T-helper 2 cell treated with Interferon-gamma antibody and Interleukin-4, amounts not matched to agents 5 μg/mL and 100 μg/mL, for 36 hours (primary cell): ENCODE data around the gene FNDC3B.

ENCODE experiments used
- DNase-seq: peaks from one replicate; pipeline ENCODE4 v3.0.0; 2021; ENCODE audit warnings: low spot score
- H3K27ac Mint-ChIP-seq: one replicate; pipeline ENCODE4 v1.8.0; 2021; ENCODE audit warnings: mild to moderate bottlenecking, mixed read lengths
- H3K27me3 Mint-ChIP-seq: one replicate; pipeline ENCODE4 v1.8.0; 2021; ENCODE audit warnings: low read depth, mixed read lengths
- H3K36me3 Mint-ChIP-seq: one replicate; pipeline ENCODE4 v1.8.0; 2021; ENCODE audit warnings: low read depth, mixed read lengths
- H3K4me1 Mint-ChIP-seq: one replicate; pipeline ENCODE4 v1.8.0; 2021; ENCODE audit warnings: low read depth, mixed read lengths
- H3K4me3 Mint-ChIP-seq: one replicate; pipeline ENCODE4 v1.8.0; 2022; ENCODE audit warnings: mild to moderate bottlenecking, moderate library complexity, mixed read lengths
- H3K9me3 Mint-ChIP-seq: one replicate; pipeline ENCODE4 v1.8.0; 2021; ENCODE audit warnings: mixed read lengths

The FNDC3B gene

DNA sequence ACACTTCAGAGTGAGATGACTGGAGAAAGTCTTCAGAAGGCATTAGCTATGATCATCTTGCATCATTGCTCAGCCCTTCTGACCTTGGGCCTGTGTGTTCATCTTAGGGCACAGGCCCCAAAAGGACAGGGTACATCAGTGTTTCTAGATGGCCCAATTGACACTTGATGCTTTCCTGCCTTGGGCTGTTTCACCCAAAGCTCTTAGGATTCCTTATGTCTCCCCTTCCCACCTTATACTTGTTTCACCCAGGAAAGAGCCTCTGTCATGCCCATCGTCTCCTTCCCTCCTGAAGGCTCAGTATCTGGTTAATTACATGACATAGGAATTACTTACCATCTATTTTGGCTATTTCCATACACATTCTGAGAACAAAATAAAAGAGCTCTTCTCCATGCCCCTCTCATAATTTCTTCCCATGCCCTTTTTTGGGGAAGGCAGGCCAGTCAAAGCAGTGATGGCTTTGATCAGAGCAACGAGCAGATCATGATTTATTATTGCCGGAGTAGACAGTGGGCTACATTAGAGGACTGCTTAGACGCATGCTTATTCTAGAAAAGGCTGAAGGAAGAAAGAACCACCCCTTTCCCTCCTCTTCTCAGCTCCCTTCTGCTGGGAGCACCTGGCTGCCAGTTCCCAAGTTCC lies 335.9 kb downstream of the FNDC3B start:
- no peak overlapping the region for H3K27ac Mint-ChIP-seq
- no peak overlapping the region for H3K4me3 Mint-ChIP-seq
- no peaks in the 10 kb centered on the region for H3K27me3 Mint-ChIP-seq
- H3K4me1 Mint-ChIP-seq = no peaks in the 10 kb centered on the region
- no peaks in the 10 kb centered on the region for H3K9me3 Mint-ChIP-seq
- peaks cover 10% of the 10 kb centered on the region for H3K36me3 Mint-ChIP-seq
- no peak for DNase-seq

DNA sequence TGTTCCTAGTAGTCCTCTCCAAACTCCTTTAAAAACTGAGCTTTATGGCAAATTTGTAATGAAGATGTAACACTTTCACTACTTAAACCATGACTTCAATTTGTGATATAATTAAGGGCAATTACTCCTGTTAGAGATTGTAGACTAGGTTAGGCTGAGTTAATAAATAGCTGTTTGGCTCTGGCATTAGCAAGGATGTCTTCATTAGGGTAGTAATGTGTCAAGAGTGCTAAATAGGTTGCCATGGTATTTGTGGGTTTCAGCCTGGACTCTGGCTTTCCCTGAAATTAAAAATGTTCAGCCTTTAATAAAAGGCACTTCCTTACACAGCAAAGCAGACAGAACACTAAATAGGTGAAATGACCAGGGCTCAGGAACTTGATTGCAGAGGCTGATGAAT lies 337.0 kb downstream of the FNDC3B start:
- no peak for DNase-seq
- Mint-ChIP-seq H3K4me1 (no peaks in the 10 kb centered on the region), H3K36me3 (peaks cover 20% of the 10 kb centered on the region), H3K4me3 (no peak overlapping the region), H3K27ac (no peak overlapping the region), H3K9me3 (no peaks in the 10 kb centered on the region), H3K27me3 (no peaks in the 10 kb centered on the region)

DNA sequence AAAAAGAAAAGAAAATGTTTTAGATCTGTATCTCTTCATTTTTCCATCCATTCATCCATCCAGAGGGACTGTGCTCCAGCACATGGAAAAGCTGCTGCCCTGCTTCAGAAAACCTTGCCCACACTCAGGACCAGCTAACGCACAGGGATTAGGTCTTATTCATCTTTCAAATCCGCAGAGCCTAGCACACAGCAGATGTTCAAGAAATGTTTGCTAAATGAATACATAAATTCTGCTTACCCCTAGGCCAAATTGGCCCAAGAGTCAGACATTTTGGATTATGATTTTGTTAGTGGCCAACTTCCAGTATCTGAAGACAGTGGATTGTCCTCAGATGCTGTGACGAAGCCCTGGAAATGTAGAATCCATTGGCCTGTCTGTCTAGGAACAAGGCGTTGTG lies 337.5 kb downstream of the FNDC3B start:
- Mint-ChIP-seq H3K27me3 (no peaks in the 10 kb centered on the region), H3K27ac (no peak overlapping the region), H3K4me3 (no peak overlapping the region), H3K9me3 (no peaks in the 10 kb centered on the region), H3K36me3 (peaks cover 24% of the 10 kb centered on the region), H3K4me1 (no peaks in the 10 kb centered on the region)
- DNase-seq = no peak

DNA sequence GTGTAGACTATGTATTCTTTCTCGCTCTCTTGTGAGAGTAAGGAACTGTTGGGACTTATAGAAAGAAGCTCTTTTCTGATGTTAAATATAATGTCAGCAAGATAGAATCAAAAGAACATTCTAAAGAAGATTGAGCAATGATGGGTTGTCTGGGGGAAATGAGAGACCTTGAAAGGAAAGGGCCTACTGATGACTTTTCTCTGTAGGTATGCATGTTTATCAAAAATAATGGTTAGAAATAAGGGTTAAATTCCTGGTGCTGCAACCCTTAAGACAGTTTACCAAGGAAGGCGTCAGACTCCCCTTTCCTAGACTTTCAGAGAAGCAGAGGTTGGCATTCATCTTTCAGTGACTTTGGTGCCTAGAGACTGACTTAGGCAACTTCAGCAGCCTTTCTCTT lies 339.1 kb downstream of the FNDC3B start:
- Mint-ChIP-seq H3K27ac (no peak overlapping the region), H3K4me1 (no peaks in the 10 kb centered on the region), H3K27me3 (no peaks in the 10 kb centered on the region), H3K36me3 (peaks cover 27% of the 10 kb centered on the region), H3K4me3 (no peak overlapping the region), H3K9me3 (no peaks in the 10 kb centered on the region)
- no peak for DNase-seq

DNA sequence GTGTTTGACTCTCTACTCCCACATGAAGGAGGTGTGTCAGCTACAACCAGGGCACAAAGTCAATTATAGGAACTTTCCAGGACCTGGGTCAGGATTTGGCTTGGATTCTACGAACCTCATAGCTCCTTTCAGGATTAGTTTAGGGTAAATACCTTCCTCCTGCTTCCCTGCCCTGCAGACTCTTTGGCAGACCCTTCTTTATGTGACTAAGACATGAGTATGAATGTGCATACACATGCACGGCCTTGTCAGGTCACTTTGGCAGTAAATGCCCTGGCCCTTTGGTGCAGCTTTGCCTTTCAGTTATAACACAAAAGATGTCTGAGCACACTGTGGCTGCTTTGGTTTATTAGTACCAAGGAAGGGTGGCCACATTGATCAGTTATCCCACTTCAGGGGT lies 340.0 kb downstream of the FNDC3B start:
- Mint-ChIP-seq H3K27ac (no peak overlapping the region), H3K4me1 (no peaks in the 10 kb centered on the region), H3K4me3 (no peak overlapping the region), H3K9me3 (no peaks in the 10 kb centered on the region), H3K27me3 (no peaks in the 10 kb centered on the region), H3K36me3 (peaks cover 27% of the 10 kb centered on the region)
- no peak for DNase-seq

DNA sequence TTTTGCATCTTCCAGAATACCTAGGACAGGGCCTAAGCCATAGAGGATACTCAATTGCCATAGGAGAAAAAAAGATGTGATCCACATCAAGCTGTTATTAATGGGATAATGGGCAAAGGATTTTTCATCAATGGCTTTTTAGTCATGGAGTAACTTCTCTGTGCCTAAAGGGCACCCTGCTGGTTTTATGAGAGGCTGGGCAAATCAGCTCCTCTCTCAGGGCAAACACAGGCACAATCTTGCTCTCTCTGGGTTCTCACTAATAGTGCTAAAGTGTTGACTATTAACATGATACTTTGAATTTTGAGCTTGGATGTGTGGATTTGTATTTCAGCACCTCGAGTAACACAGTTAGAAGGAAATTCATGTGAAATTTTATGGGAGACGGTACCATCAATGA lies 341.3 kb downstream of the FNDC3B start:
- no peak for DNase-seq
- Mint-ChIP-seq H3K9me3 (no peaks in the 10 kb centered on the region), H3K4me1 (no peaks in the 10 kb centered on the region), H3K36me3 (peaks cover 27% of the 10 kb centered on the region), H3K27me3 (no peaks in the 10 kb centered on the region), H3K4me3 (no peak overlapping the region), H3K27ac (no peak overlapping the region)

DNA sequence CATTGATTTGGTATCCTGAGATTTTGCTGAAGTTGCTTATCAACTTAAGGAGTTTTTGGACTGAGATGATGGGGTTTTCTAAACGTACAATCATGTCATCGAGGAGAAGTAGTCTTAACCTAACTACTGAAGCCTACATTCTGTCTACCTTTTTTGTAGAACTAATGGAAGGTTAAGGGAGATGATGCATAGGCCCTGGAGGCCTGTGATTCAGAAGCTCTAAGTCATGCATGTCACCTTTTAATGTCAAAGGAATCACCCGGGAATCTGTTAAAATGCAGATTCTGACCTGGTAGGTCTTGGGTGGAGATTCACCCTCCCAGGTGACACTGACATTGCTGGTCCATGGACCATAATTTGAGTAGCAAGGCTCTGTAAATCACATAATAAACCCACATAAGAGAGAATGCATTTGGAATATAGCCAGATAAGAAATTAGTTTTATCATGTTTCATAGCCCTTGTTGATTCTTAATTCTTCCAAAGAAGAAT lies 344.0 kb downstream of the FNDC3B start:
- no peak for DNase-seq
- no peak overlapping the region for H3K27ac Mint-ChIP-seq
- H3K4me1 Mint-ChIP-seq = no peaks in the 10 kb centered on the region
- H3K9me3 Mint-ChIP-seq = no peaks in the 10 kb centered on the region
- H3K4me3 Mint-ChIP-seq = no peak overlapping the region
- peaks cover 27% of the 10 kb centered on the region for H3K36me3 Mint-ChIP-seq
- no peaks in the 10 kb centered on the region for H3K27me3 Mint-ChIP-seq

DNA sequence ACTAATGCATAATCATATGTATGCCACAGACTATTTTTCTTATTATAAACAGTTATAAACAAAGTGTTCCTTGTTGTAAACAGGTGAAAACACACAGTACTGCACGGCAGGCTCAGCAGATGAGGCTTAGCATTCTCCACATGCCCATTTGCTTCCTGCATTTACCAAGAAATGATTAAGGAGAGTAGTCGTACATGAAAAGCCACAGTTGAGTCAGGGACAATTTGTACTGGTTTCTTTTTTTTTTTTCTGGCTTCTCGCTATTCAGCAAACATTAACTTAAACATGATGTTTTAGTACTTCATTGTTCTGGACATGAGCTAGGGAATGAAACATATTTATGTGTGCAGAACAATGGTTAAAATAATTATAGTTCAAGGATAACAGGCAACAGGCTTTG lies 345.5 kb downstream of the FNDC3B start:
- Mint-ChIP-seq H3K27ac (no peak overlapping the region), H3K9me3 (no peaks in the 10 kb centered on the region), H3K36me3 (peaks cover 19% of the 10 kb centered on the region), H3K4me1 (no peaks in the 10 kb centered on the region), H3K27me3 (no peaks in the 10 kb centered on the region), H3K4me3 (no peak overlapping the region)
- no peak for DNase-seq

DNA sequence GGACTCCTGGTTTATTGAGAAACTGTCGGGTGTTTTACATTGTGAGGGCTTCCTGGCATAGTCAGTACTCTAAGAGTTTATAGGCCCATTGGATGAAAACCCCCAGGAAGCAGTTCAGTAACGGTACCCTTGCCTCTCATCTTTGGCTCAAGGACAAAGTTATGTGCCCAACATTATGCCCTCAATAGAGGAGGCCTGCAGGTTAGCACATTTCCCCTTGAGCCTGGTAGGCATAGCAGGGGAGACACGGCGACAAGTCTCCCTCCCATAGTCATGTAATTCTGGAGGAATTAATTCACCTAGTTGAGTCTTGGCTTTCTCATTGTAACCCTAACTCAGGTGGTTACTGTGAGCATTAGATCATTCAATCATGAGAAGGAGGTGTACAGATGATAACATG lies 348.4 kb downstream of the FNDC3B start:
- Mint-ChIP-seq H3K4me1 (no peaks in the 10 kb centered on the region), H3K27me3 (no peaks in the 10 kb centered on the region), H3K4me3 (no peak overlapping the region), H3K27ac (no peak overlapping the region), H3K9me3 (no peaks in the 10 kb centered on the region), H3K36me3 (no peaks in the 10 kb centered on the region)
- no peak for DNase-seq

DNA sequence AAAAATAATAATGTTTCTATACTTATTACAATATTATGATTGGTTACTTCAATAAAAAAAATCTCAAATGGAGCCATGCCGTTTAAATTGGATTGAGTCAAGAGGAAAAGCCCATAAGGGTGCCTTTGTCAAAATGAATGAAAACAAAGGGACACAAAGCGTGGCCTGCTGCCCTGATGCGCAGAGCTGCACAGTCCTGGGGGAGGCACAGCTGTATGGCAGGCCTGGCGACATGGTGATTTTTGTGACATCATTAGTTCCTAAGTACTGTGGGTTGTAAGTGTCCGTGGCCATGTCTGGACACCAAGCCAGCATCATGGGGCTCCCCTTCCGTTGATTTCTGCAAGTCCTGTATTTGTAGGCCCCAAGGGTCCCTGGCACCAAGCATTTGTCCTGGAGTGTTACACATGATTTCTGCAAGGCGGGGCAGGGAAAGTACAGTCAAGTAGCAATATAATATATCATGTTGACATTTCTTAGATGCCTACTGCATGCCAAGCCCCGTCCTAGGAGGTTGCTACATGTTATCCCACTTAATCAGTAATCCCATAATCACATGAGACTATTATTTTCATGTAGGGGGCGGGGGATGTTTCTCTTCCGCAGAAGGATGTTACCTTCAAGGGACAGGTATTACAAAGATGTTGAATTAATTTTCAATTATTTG lies 349.2 kb downstream of the FNDC3B start:
- H3K4me1 Mint-ChIP-seq = no peaks in the 10 kb centered on the region
- no peak overlapping the region for H3K27ac Mint-ChIP-seq
- H3K36me3 Mint-ChIP-seq = no peaks in the 10 kb centered on the region
- H3K9me3 Mint-ChIP-seq = no peaks in the 10 kb centered on the region
- H3K27me3 Mint-ChIP-seq = no peaks in the 10 kb centered on the region
- no peak for DNase-seq
- H3K4me3 Mint-ChIP-seq = no peak overlapping the region

DNA sequence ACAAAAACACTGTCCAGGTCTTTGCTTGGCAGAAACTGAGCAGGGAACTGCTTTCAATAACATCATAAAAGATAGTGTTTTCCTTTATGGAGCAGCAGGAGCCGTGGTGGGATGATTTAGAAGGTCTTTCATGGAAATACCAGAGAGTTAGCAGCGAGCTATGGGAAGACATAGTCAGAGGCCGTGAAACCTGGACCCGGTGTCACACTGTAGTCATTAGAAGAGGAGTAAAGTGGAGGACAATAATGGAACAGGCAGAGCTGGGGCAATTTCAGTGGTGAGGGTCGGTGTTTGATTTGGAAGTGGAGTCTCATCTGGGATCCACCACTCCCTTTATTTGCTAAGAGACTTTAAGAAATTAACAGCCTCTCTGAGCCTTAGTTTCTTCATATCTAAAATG lies 351.4 kb downstream of the FNDC3B start:
- no peak overlapping the region for H3K27ac Mint-ChIP-seq
- no peak for DNase-seq
- no peak overlapping the region for H3K4me3 Mint-ChIP-seq
- no peaks in the 10 kb centered on the region for H3K9me3 Mint-ChIP-seq
- H3K36me3 Mint-ChIP-seq = no peaks in the 10 kb centered on the region
- no peaks in the 10 kb centered on the region for H3K27me3 Mint-ChIP-seq
- H3K4me1 Mint-ChIP-seq = no peaks in the 10 kb centered on the region

DNA sequence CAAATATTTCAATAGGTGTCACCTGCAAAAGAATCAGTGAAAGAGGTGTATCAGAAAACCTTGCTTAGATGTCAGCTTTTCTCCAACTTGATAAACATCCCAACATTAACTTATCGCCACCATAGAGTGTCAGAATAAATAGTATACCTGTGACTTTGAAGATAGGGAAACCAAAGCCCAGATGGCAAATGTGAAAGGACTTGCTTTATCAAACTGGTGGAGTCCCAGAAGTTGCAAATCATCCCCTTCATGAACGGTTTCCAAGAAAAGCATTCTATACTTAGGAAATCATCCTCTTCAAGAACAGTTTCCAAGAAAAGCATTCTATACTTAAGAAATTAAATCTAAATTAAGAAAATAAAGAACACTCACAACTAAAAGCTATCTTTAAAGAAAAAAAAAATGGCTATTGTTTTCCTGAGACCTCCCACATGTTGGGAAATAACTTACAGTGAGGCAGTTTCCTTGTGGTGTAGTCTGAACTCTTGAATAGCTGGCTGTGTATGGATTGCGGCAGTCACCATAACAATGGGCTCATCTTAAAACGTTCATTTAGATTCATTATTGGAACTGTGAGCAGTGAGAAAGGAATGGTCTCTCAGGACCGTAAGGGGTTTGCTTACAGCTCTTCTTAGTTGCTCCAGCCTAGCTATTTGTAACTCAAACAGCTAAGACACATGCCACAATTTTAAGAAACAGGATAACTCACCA lies 352.4 kb downstream of the FNDC3B start:
- Mint-ChIP-seq H3K9me3 (no peaks in the 10 kb centered on the region), H3K27me3 (no peaks in the 10 kb centered on the region), H3K4me3 (no peak overlapping the region), H3K4me1 (no peaks in the 10 kb centered on the region), H3K36me3 (no peaks in the 10 kb centered on the region), H3K27ac (no peak overlapping the region)
- no peak for DNase-seq

DNA sequence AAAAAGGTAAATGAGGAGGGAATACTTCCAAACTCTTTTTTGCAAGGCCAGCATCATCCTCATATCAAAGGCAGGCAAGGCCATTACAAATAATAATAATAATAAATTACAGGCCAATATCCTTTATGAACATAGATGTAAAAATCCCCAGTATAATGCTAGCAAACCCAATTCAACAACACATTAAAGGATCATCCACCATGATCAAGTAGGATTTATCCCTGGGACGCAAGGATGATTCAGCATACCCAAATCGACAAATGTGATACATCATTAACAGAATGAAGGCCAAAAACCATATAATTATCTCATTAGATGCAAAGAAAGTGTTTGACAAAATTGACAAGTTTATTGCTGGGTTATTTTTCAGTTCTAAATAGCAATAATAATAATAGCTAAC lies 355.3 kb downstream of the FNDC3B start:
- Mint-ChIP-seq H3K4me1 (no peaks in the 10 kb centered on the region), H3K9me3 (no peaks in the 10 kb centered on the region), H3K27me3 (no peaks in the 10 kb centered on the region), H3K27ac (no peak overlapping the region), H3K36me3 (peaks cover 2% of the 10 kb centered on the region), H3K4me3 (no peak overlapping the region)
- DNase-seq = no peak

DNA sequence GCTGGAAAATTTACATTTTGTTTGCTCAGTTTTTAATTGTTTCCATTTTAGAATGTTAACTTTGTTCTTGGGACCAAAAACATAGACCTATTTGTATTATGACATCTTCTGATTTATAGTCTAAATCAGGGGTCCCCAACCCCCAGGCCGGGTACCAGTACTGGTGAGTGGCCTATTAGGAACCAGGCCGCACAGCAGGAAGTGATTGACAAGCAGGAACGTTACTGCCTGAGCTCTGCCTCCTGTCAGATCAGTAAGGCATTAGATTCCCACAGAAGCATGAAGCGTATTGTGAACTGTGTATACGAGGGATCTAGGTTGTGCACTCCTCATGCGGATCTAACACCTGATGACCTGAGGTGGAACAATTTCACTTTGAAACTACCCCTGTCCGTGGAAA lies 357.0 kb downstream of the FNDC3B start:
- no peaks in the 10 kb centered on the region for H3K27me3 Mint-ChIP-seq
- H3K36me3 Mint-ChIP-seq = peaks cover 2% of the 10 kb centered on the region
- H3K4me1 Mint-ChIP-seq = no peaks in the 10 kb centered on the region
- H3K4me3 Mint-ChIP-seq = no peak overlapping the region
- no peak overlapping the region for H3K27ac Mint-ChIP-seq
- no peak for DNase-seq
- no peaks in the 10 kb centered on the region for H3K9me3 Mint-ChIP-seq
